ENCODE data around the gene RACK1. TPM values are rescaled to one million over a fixed set of nuclear protein-coding genes. Genes with fewer than 3 reads are reported as not detected.
"Not testable (repeated sequence)": the region's sequence is repeated elsewhere in the genome, so short reads cannot be mapped to it uniquely, and the experiment has no call there.

Gene RACK1
- 2,039 TPM for polyA plus RNA-seq (2013, experiment 1 of 2; ENCODE audit: insufficient read length)
- 2,194 TPM for polyA plus RNA-seq (2013, experiment 2 of 2; ENCODE audit: insufficient read length)

DNA sequence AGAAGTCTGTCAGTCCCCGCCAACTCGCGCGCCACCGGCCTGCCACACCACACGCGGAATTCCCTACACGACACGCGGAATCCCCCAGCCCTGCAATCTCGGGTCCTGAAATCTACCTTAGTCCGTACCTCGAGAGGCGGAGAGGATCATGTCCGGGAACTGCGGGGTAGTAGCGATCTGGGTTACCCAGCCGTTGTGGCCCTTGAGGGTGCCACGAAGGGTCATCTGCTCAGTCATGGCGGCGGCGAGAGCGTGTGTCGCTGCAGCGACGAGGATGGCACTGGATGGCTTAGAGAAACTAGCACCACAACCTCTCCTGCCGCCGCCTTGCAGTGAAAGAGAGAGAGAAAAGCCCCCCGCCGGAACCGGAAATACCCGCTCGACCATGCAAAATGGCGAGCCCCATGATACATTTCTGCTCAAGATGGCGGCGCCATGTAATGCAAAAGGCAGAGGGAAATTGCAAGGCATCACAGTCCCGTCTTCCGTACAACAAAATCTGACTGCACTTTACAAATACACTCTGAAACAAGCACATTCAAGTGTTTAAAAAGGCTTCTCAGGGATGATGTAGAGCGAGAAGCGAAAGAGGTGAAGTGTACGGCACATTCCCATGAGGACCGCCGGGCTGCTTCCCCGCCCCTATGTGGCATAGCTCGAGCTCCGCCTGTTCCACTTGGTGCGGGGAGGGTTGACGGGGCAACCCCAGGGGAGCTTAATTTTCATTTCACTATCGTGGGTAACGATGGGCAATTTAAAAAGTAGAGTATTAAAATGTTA is at the start of gene RACK1:
Gene RACK1, minus strand, starts transcription at position 343 of the 780 bp plus-strand sequence. Its CDS starts 106 bp downstream, at position 237.
- DNase-seq = peak; percentile 92

DNA sequence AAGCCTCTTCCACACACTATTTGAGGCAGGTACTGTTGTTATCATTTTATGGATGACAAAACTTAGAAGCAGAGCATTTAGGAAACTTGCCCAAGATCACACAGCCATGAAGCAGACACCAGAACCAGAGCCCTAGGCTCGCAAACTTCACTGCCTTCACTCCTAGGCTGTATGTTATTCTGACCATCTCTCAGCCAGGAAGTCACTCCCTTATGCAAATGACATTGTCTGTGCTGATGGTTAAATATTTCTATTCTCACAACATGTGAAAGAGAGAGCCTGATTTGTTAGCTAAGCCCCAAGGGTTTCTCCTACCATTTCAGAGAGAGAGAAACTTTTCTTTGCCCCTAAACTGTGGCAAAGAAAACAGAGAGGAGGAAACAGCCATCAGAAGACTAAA is 43.6 kb upstream of the RACK1 start:
- not testable (repeated sequence) for DNase-seq

DNA sequence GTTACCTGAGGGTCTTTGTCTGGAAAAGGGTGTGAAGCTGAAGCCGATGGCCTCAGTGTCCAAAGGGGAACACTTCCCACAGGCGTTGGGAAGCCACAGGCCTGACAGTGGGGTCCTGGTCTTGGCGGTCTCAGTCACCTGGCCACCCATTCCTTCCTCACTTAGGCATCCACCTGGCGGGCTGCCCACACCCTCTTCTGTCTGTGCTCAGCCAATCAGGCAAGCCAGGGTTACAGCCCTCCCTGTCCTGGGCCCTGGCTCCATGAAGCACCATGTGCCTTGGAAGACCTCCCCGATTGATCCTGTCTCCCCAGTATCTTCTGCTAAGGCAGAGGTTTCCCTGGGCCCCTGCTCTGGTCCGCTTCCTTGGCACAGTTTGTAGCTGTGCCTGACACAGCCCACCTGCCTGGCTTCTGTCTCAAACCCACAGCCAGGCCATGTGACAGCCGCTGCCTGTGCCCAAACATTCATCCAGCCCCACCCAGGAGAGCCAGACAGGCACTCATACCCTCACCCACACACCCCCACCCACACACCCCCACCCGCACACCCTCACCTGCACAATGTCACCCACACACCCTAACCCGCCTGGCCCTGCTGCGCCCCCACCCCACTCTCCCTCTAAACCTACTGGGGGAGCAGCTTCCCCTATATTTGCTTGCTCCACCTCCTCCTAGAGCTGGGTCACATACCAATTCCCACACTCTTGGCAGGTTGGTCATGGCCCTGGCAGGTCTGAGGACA is 42.4 kb upstream of the RACK1 start:
- DNase-seq = not testable (repeated sequence)

GRCh38 chr5:181283841-181284755 is 40.4 kb upstream of the RACK1 start:
- not testable (repeated sequence) for DNase-seq

- DNase-seq = no peak
Measured at GRCh38 chr5:181283347-181283746, 39.6 kb upstream of the RACK1 start.

- DNase-seq = no peak
Measured at GRCh38 chr5:181282874-181283273, 39.2 kb upstream of the RACK1 start.

- not testable (repeated sequence) for DNase-seq
Measured at GRCh38 chr5:181282415-181282814, 38.7 kb upstream of the RACK1 start.

DNA sequence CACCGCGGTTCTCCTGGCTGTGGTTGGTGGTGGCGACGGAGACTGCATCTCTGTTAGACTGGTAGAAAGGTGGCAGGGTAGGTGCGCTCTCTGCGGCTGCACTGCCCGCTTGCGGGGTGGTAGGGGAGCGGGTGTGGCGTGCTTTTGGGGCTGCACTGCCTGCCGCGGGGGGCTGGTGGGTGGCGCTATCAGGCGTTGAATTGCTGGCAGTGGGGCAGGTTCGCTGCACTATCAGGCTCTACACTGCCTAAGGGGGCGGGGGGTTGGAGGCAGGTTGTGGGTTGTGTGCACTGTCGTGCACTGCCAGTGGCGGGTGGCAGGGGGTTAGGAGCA is 38.2 kb upstream of the RACK1 start:
- no peak for DNase-seq

DNA sequence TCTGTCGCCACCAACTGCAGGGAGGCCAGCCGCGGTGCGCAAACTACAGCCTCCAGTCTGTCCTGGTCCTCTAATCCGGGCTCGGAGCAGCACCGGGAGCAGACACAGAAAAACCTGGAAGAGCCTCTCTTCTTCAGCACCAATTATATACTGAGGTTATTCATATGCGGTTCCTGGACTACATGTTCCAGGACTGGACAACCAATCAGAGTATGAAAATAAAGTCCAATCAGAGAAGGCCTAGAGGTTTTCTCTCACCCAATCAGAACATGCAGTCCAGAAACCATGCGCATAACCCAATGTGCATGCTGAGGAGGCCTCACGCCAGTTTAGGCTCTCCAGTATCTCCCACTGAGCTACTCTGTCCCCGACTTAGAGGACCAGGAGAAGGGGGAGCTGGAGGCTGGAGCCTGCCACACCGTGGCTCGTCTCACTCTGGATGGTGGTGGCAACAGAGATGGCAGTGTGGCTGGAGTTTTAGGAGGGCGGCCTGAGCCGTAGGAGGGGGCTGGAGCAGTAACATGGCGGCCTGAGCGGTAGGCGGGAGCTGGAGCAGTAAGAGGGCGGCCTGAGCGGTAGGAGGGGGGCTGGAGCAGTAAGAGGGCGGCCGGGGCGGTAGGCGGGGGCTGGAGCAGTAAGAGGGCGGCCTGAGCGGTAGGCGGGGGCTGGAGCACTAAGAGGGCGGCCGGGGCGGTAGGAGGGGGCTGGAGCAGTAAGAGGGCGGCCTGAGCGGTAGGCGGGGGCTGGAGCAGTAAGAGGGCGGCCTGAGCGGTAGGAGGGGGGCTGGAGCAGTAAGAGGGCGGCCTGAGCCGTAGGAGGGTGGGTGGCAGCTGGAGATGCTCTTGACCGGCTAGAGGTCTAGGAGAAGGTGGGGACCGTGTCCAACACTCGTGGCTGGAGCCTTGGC is 37.6 kb upstream of the RACK1 start:
- DNase-seq = no peak

GRCh38 chr5:181280251-181280762 is 36.6 kb upstream of the RACK1 start:
- no peak for DNase-seq

DNA sequence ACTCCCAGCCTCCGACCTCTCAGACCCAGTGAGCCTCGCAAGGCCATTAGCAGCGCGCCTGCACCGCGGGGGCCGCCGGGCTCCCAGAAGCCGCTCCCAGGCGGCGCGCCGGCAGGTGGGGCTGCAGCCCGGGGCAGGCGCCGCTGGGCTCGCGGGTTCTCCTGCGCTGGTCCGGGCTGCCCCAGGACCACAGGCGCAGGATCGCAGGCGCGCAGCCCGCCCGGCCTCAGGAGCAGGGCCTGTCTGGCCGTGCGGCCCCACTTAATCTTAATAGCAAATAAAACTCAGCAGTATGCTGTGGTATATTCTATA is 29.7 kb upstream of the RACK1 start:
- not testable (repeated sequence) for DNase-seq

DNA sequence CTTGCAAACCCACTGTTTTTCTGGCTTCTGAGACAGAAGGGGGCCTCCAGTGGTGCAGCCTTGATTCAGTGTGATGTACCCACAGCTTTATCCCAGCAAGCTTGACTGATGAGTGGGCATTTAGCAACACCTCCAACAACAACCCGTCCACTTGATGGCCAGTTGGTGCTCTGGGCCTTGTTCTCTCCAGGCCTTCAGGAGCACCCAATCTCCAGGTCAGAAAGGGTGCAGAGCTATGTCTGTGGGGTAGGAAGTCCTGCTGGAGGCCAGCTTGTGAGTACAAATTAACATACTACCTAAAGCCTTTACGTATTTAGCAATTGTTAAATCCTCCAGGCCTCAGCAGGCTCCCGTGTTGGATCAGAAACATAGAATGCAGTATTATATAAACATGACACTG is 27.4 kb upstream of the RACK1 start:
- DNase-seq = no peak

GRCh38 chr5:181267907-181268306 is 24.2 kb upstream of the RACK1 start:
- DNase-seq = not testable (repeated sequence)

DNA sequence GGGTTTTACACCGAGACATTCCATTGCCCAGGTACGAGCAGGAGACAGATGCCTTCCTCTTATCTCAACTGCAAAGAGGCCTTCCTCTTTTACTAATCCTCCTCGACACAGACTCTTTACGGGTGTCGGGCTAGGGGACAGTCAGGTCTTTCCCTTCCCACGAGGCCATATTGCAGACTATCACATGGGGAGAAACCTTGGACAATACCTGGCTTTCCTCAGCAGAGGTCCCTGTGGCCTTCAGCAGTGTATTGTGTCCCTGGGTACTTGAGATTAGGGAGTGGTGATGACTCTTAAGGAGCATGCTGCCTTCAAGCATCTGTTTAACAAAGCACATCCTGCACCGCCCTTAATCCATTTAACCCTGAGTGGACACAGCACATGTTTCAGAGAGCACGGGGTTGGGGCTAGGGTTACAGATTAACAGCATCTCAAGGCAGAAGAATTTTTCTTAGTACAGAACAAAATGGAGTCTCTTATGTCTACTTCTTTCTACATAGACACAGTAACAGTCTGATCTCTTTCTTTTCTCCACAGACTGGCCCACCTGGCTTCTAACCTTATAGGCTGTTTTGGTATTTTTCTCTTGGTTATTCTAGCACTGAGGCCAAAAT is 23.7 kb upstream of the RACK1 start:
- DNase-seq = not testable (repeated sequence)

- DNase-seq = no peak
Measured at GRCh38 chr5:181265092-181265671, 21.5 kb upstream of the RACK1 start.

DNA sequence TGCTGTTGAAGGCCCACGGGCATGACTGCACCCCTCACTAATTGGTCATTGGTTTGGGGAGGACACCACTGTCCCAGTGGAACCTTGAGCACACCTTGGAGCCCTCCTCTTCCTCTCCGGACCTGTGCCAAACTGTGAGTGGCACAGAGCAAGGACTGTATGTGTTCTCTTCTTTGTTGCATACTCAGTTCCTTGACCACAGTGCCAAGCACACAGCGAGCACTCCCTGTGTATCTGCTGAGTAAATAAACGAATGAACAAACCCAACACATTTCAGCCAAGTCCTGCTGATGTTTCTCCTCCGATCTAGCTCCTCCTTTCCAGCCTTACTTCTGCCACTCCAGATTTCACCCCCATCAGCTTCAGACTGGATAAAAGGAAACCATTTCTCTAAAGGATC is 19.9 kb upstream of the RACK1 start:
- no peak for DNase-seq

DNA sequence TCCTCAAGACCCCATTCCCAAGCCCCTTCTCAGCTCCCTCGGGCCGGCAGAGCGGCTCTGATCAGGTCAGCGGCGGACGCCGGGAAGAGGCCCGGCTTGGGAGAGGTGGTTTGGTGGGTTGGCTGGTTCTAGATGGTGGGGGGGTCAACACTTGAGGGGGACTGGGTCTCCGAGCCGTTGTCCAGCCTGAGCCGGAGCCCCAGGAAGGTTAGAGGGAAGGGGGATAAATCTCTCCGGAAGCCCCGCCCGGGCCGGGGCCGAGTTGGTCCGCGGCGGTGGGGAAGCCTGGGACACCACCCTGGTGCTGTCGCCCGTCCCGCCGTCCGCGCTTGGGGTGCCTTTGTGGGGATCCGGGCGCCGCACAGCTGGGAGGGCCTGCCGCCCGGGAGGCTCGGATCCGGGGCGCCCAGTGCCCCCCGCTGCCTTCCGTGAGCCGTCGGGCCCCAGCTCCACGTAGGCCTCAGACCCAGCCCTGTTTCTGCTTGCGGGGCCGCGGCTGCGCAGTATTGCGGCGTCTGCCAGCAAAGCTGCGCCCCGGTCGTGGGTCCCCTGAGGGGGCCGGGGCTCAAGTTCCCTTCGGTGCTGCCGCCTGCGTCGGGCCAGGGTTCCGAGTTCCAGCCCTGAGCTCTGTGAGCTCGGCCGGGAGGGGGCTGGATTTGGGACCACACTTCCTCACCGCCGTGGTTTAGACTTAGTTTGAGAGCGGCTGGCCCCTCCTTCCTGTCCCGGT is 17.8 kb upstream of the RACK1 start:
- peak; percentile 78 for DNase-seq

DNA sequence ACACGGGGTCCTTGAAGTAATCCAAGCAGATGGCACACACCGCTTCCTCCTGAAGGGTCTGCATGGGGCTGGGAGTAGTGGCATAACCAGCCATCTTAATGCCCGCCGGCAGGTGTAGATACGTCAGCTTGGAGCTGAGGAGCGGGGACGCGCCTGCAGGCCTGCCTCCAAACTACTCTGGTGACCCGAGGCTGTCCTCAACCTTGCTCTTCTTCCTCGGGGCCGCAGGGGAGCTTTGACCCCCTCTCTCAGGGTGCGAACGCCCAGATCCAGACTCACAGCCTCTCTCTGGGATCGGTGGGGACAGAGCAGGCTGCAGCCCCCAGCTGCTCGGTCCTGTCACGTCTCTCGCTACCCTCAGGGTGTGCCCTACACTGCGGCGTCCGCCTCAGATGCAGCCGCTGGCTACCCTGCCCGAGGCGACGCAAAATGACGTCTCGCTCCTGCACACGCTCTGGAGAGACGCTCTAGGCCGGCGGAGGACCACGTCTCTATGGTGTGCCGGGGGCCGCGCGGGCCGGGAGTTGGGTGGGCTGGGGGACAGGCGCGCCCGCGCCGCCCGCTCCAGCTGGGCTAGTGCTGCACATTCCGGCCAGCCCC is 17.1 kb upstream of the RACK1 start, which contains the start of gene TRIM52:
Gene TRIM52, minus strand, starts transcription at position 424 of the 600 bp plus-strand sequence. Its CDS starts 330 bp downstream, at position 94.
- DNase-seq = peak; percentile 92

DNA sequence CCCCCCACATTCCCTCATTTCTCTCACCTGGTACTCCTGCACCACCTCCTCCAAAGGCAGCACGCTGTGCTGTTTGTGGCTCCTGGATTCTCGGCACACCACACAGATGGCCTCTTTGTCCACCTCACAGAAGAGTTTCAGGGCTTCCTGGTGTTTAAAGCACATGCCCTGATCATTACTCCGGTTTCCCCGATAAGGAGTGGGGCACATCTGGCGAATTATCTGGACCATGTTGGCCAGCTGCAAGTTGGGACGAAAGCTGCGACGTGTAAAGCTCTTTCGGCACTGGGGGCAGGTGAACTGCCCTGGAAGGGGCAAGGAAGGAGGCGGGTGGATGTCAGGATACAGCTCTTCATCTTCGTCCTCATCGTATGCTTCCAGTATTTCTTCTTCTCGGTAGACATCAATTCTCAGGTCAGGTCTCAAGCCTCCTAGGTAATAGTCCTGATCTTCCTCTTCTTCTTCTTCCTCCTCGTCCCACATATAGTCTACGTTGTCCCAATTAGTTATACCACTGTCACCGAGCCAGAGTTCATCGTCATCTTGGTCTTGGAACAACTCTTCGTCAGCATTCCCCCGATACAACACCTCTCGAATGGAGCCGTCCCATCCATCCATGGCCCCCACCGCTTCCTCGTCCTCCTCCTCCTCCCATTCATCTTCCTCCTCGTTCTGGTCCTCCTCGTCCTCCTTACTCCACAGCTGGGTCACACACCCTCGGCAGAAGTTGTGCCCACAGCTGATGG is 16.4 kb upstream of the RACK1 start:
- no peak for DNase-seq
